ENCODE results near the gene GREM1. TPM values are rescaled to one million over a fixed set of nuclear protein-coding genes. Genes with fewer than 3 reads are reported as not detected.

Gene GREM1
- total RNA-seq, 1 experiment from 2014 or later = 0.66 TPM

- Histone ChIP-seq H2AFZ (ENCODE audit: low read depth, low read length, poor library complexity, severe bottlenecking) (no peak overlapping the region), H3K36me3 (ENCODE audit: control insufficient read depth in 1 of 2, insufficient read depth in 2 of 2, low read length in 2 of 2) (no peaks in the 10 kb centered on the region), H3K9me2 (ENCODE audit: insufficient read depth) (peaks cover 3% of the 10 kb centered on the region; the same call in 1 of the 2 replicates), H3K9me3 (ENCODE audit: control insufficient read depth in 1 of 2, insufficient read depth in 1 of 2, low read depth in 1 of 2, low read length in 2 of 2) (no peaks in the 10 kb centered on the region), H3K9ac (ENCODE audit: low read length) (no peak overlapping the region), H3K27ac (ENCODE audit: low read depth, low read length) (no peak overlapping the region), H3K79me2 (ENCODE audit: insufficient read depth, low read length) (no peaks in the 10 kb centered on the region), H3K4me1 (ENCODE audit: control insufficient read depth in 1 of 2, insufficient read depth in 2 of 2, low read length in 2 of 2) (no peaks in the 10 kb centered on the region), H3K4me2 (ENCODE audit: low read length) (no peak overlapping the region), H4K20me1 (ENCODE audit: insufficient read depth) (no peaks in the 10 kb centered on the region), H3K27me3 (ENCODE audit: insufficient read depth, low read length) (no peaks in the 10 kb centered on the region), H3K4me3 (replicated peaks in 1 of 2; ENCODE audit: low read depth in 1 of 2, low read length in 2 of 2) (no peak overlapping the region)
- DNase-seq (ENCODE audit: low read depth, low spot score) = no peak
- no TSS peak for BruUV-seq (replicated peaks)
- TF ChIP-seq EZH2phosphoT487 (IDR thresholded peaks at IDR 0.05; ENCODE audit: borderline replicate concordance) = no peak
- TF ChIP-seq POLR2A (IDR thresholded peaks at IDR 0.05; ENCODE audit: borderline replicate concordance, extremely low read depth, insufficient read depth, insufficient read length) = no peak
- TF ChIP-seq CTCF (IDR thresholded peaks at IDR 0.05 in 2 of 3, conservative IDR thresholded peaks at IDR 0.05 in 1 of 3; ENCODE audit: borderline replicate concordance in 1 of 3, insufficient read depth in 1 of 3, low read depth in 2 of 3, low read length in 2 of 3) = no peak
- TF ChIP-seq FOSL1 (IDR thresholded peaks at IDR 0.05; ENCODE audit: low read depth) = no peak
- no peak for TF ChIP-seq SP1 (IDR thresholded peaks at IDR 0.05; ENCODE audit: low read depth)
- TF ChIP-seq ATF3 (IDR thresholded peaks at IDR 0.05) = no peak
- TF ChIP-seq EGR1 (IDR thresholded peaks at IDR 0.05; ENCODE audit: low read depth) = no peak
- no peak for TF ChIP-seq ZBTB33 (IDR thresholded peaks at IDR 0.05; ENCODE audit: extremely low read depth, insufficient replicate concordance, low read length)
- TF ChIP-seq CEBPB (IDR thresholded peaks at IDR 0.05; ENCODE audit: low read depth) = no peak
- no peak for TF ChIP-seq ELF1 (IDR thresholded peaks at IDR 0.05; ENCODE audit: borderline replicate concordance, low read depth)
- no peak for TF ChIP-seq SIN3A (IDR thresholded peaks at IDR 0.05; ENCODE audit: low read depth)
- no peak for TF ChIP-seq ZNF274 (IDR thresholded peaks at IDR 0.05; ENCODE audit: low read depth, low read length)
- TF ChIP-seq RAD21 (IDR thresholded peaks at IDR 0.05; ENCODE audit: low read depth) = no peak
- ChIA-PET CTCF (no interaction called here), RAD21 (ENCODE audit: low non-redundant PET in 1 of 2, low total read pairs in 2 of 2, uncharacterized antibody in 2 of 2, unreplicated experiment in 2 of 2) (no interaction called here), POLR2A (no interaction called here)
- intact Hi-C loops (cut with micrococcal nuclease) = no loop called here
- ATAC-seq = no peak
These were observed 26.1 kb upstream of the GREM1 start for GRCh38 chr15:32691689-32692038.

Measured in HCT116 (cell line).